GM20000 (cell line): ENCODE measurements around the gene CD247.

ENCODE experiments used
- DNase-seq: peaks from one replicate; pipeline ENCODE4 v3.0.0; 2012; ENCODE audit warnings: low spot score
- TF ChIP-seq, protein P1 (sequence below): IDR thresholded peaks from 2 replicates; pipeline ENCODE4 v1.5.1; 2012; ENCODE audit warnings: mild to moderate bottlenecking, control low read depth; ENCODE audit errors: extremely low read depth, missing control alignments

Gene CD247

DNA sequence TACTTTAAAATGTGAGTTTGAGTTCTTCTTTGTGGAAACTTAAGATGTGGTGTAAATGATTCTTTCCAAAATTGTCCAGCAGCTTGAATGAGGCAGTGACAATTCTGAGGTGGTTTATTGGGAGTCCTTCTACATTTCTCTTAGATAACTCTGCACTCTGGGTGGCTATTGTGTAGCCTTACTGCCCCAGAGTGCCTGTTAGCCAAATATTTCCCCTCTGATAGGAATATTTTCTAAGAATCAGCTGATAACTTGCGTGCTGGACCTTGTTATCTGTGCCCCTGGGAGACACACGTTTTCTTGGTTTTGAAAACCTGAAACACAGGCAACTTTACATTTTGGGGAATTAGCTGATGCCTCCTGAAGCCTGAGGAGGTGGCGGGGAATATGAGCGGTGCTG lies 91.6 kb downstream of the CD247 start:
- TF ChIP-seq, protein P1, sequence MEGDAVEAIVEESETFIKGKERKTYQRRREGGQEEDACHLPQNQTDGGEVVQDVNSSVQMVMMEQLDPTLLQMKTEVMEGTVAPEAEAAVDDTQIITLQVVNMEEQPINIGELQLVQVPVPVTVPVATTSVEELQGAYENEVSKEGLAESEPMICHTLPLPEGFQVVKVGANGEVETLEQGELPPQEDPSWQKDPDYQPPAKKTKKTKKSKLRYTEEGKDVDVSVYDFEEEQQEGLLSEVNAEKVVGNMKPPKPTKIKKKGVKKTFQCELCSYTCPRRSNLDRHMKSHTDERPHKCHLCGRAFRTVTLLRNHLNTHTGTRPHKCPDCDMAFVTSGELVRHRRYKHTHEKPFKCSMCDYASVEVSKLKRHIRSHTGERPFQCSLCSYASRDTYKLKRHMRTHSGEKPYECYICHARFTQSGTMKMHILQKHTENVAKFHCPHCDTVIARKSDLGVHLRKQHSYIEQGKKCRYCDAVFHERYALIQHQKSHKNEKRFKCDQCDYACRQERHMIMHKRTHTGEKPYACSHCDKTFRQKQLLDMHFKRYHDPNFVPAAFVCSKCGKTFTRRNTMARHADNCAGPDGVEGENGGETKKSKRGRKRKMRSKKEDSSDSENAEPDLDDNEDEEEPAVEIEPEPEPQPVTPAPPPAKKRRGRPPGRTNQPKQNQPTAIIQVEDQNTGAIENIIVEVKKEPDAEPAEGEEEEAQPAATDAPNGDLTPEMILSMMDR = no peak
- DNase-seq = no peak

DNA sequence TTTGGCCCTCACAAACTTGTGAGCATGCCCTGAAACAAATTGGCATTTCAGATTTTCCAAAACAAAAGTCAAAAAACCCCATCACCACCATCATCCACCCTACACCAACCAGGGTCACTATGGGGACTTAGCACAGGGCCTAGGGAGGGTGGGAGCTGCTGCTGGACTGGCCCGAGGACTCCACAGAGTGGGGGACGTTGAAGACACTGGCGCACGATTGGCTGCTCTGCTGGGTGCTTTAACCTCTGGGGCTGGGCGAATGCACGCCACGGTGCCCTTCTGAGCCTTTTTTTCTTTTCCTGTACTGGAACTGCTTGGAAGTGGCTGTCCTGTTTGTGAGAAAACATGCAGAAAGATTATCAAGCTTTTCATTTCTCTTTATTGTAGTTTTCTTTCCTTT lies 92.8 kb downstream of the CD247 start:
- DNase-seq = no peak
- TF ChIP-seq, protein P1 = no peak

DNA sequence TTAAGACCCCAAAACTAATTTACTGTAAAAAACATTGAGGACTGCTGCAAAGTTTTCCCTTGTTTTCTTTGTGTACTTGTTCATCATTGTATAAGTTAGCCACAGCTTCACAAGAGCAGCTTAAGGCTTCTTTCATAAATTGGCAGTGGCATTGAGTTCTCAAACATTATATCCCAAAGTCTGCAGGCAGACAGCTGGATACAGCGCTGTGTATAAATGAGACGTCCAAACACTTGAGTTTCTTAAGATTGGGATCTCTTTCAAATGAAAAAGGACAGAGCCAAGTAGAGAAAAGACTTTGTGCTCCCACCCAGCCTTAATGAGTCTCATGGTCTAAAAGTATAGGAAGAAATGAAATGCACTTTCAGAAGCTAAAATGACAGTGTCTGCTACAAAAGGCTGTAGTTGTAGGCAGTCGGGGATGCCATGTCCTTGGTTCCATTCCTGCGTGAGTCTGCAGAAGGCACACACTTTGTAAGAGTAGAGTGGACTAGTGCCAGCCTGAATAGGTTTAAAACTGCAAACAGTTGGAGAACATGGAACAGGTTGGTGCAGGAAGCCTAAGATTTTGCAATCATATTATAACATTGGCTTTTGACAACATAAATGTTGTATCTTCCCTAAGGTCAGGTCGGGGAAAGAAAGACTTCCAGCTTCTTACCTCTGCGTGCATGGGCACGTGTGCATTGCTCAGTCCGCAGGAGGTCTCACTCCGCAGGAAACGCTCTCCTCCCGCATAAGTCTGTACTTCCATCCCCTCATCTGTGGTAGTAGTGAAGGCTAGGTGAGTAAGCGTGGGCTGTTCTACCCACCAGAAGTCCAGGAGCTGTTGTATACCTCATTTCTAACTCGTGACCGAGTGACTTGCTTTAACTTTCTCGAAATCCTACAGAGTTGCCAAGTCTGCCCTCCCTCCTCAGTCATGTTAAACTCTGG lies 94.4 kb downstream of the CD247 start:
- TF ChIP-seq, protein P1 = no peak

DNA sequence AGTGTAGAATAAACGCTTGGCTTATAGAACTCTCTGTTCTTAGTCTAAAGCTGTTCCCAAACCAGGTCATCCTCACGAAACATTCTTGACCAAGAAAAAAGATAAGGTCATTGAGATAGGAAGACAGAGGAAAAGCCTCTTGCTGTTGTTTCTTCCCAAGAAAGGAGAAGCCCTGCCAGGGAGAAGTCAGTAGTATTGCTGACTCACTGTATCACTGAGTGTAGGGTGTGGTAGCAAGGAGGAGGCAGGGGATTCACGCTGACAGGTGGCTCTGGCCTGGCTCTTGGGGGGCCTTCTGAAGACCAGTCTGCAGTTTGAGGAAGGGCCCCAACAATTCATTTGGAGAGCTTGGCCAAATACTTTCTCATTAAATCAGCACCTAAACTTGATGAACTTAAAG lies 97.8 kb downstream of the CD247 start:
- DNase-seq = no peak
- TF ChIP-seq, protein P1 = no peak

More for the DNA sequence above, 94.4 kb downstream of the CD247 start:
- no peak for DNase-seq

DNA sequence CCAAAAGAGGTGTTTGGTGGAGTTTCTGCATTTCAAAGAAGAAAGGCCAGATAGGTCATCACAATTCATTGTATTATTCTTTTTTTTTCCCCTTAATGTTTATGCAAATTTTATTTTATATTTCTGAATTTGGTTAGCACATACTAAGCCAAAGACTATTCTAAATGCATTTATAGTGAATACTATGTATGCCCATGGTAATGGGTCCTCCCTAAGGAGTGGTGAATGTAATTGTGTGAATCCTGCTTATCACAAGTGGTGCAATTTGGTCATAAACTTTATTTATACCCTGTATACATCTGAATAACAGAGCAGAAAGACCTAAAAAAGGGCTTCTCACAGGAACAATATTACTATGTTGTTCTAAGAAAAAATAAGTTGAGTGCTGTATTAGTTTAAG lies 99.1 kb downstream of the CD247 start:
- TF ChIP-seq, protein P1 = no peak
- DNase-seq = no peak

DNA sequence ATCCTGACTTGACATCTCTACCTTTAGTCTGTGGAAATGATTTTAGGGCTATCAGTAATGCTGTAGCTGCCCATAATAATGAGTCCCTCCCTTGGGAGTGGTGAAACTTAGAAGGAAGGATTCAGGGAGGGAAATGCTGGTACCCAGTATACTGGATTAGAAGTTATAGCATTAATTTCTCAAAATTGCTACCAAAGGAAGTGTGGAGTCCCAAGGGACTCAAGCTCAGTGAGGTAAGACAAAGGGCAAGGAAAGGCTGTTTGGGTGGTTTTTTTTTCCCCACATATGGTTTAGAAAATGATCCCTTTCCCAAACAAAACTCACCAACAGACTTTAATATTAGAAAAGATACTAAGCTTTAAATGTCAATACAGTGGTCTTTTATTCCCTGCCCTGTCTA lies 99.9 kb downstream of the CD247 start:
- DNase-seq = no peak
- TF ChIP-seq, protein P1 = no peak

DNA sequence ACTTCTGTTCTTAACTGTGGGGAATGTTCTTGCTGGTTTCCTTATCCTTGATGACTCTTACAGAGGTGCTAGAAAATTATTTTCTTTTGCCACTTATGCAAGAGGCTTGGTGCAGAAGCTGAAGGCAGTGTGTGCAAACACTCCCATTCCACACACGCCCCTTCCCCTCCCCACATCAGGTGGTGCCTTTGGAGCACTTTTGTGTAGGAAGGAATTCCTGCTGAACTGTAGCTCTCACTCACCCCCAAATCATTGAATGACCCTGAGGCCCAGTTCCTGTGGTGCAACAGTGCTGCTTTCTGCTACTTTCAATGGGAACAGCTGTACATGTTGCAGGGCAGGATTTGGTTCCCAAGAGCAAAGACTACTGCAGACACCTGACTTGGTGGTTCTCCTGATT lies 101.8 kb downstream of the CD247 start:
- TF ChIP-seq, protein P1 = no peak
- no peak for DNase-seq
